ENCODE measurements around the gene IQUB. TPM values are rescaled to one million over a fixed set of nuclear protein-coding genes. Genes with fewer than 3 reads are reported as not detected.

The IQUB gene
- total and polyA plus RNA-seq, 2 donors (not counting 3 experiments of a cell fraction or from before 2014, with no cell fraction given), result 0.01 TPM; not detected in 1

DNA sequence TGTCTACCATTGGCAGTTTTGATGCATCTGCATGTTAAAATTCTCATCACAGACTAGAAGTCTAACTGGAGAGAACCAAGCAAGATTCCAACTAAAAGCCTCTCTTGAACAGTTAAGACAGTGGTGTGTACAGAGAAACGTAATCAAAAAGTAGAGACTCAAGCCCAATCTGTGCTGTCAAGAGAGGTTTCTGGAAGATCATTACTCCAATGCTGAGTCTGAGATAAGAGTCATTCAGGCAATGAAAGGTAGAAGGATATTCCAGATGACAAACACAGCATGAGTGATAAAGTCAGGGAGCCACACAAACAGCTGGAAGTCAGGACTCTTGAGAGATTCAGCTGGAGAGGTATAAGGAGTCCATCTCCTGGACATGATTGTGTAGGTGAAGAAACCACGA lies 48.7 kb downstream of the IQUB start:
- H3K4me2 ChIP-seq (ENCODE audit: insufficient read depth, low read length), result no peak overlapping the region
- ChIA-PET POLR2A (no interaction called here), CTCF (interaction anchor here (1.0 kb wide), 1 partner anchor 9 kb away, joined by 3 read pairs; no protein-coding TSS in a partner anchor)
- no peaks in the 10 kb centered on the region for H4K20me1 ChIP-seq (replicated peaks; ENCODE audit: control insufficient read depth, extremely low read depth, insufficient read depth, low read length)
- H3K4me1 ChIP-seq (ENCODE audit: control insufficient read depth, extremely low read depth, insufficient read depth, low read length), result no peaks in the 10 kb centered on the region
- no peak overlapping the region for H3K9ac ChIP-seq (replicated peaks; ENCODE audit: extremely low read depth, insufficient read depth, low read length)
- no peak overlapping the region for H3K27ac ChIP-seq (ENCODE audit: insufficient read depth, low read depth, low read length)
- peaks cover 0 to 10% of the 10 kb centered on the region in 2 experiments for H3K27me3 ChIP-seq (ENCODE audit: control insufficient read depth in 2 of 2, insufficient read depth in 2 of 2, low read length in 2 of 2)
- no peak overlapping the region for H3K4me3 ChIP-seq (replicated peaks in 1 of 3; ENCODE audit: insufficient read depth in 1 of 3, low read depth in 1 of 3, low read length in 3 of 3)
- dilution Hi-C loops (cut with MboI; ENCODE audit: extremely low pct_ligation_motif_present, low sequenced_read_pairs) (no loop called here), intact Hi-C loops (cut with micrococcal nuclease) (no loop called here)
- no peak overlapping the region for H2AFZ ChIP-seq (ENCODE audit: low read depth, low read length)
- no peaks in the 10 kb centered on the region for H3K36me3 ChIP-seq (ENCODE audit: control insufficient read depth in 2 of 2, extremely low read depth in 1 of 2, insufficient read depth in 2 of 2, low read length in 2 of 2)
- no peak for TF ChIP-seq EZH2 (IDR thresholded peaks at IDR 0.05; ENCODE audit: borderline replicate concordance, low read depth, low read length, severe bottlenecking)
- no peak for TF ChIP-seq JUN (IDR thresholded peaks at IDR 0.05; ENCODE audit: borderline replicate concordance, insufficient read depth, insufficient read length, low read depth)
- TF ChIP-seq POLR2AphosphoS5 (IDR thresholded peaks at IDR 0.05; ENCODE audit: insufficient read depth, low read depth, low read length), result no peak
- TF ChIP-seq, protein P1, sequence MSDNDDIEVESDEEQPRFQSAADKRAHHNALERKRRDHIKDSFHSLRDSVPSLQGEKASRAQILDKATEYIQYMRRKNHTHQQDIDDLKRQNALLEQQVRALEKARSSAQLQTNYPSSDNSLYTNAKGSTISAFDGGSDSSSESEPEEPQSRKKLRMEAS (IDR thresholded peaks at IDR 0.05; ENCODE audit: insufficient read depth, insufficient read length), result no peak
- no peak for TF ChIP-seq MYC (IDR thresholded peaks at IDR 0.05; ENCODE audit: low read depth, low read length)
- no peak for TF ChIP-seq FOS (IDR thresholded peaks at IDR 0.05; ENCODE audit: borderline replicate concordance, insufficient read depth, low read length)
- TF ChIP-seq, protein P2, sequence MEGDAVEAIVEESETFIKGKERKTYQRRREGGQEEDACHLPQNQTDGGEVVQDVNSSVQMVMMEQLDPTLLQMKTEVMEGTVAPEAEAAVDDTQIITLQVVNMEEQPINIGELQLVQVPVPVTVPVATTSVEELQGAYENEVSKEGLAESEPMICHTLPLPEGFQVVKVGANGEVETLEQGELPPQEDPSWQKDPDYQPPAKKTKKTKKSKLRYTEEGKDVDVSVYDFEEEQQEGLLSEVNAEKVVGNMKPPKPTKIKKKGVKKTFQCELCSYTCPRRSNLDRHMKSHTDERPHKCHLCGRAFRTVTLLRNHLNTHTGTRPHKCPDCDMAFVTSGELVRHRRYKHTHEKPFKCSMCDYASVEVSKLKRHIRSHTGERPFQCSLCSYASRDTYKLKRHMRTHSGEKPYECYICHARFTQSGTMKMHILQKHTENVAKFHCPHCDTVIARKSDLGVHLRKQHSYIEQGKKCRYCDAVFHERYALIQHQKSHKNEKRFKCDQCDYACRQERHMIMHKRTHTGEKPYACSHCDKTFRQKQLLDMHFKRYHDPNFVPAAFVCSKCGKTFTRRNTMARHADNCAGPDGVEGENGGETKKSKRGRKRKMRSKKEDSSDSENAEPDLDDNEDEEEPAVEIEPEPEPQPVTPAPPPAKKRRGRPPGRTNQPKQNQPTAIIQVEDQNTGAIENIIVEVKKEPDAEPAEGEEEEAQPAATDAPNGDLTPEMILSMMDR (IDR thresholded peaks at IDR 0.05; ENCODE audit: extremely low read depth in 1 of 2, insufficient read depth in 1 of 2, low read depth in 1 of 2, low read length in 2 of 2), result no peak
- TF ChIP-seq POLR2A (IDR thresholded peaks at IDR 0.05; ENCODE audit: low read depth, low read length), result no peak
- TF ChIP-seq GATA2 (IDR thresholded peaks at IDR 0.05; ENCODE audit: insufficient read depth, insufficient read length, low read depth, low read length), result no peak
- no peaks in the 10 kb centered on the region for H3K79me2 ChIP-seq (ENCODE audit: control insufficient read depth, insufficient read depth, low read length)
- DNase-seq (ENCODE audit: low read depth, low spot score) (no peak), FAIRE-seq (no peak)
- BruUV-seq (replicated peaks), result no TSS peak
- no peaks in the 10 kb centered on the region for H3K9me3 ChIP-seq (replicated peaks; ENCODE audit: control insufficient read depth, insufficient read depth, low read length)
- H3K9me1 ChIP-seq (replicated peaks; ENCODE audit: control insufficient read depth, extremely low read depth, insufficient read depth, low read length), result no peaks in the 10 kb centered on the region

All from endothelial cell of umbilical vein (primary cell).